ENCODE results near the gene CALML5. TPM values are rescaled to one million over a fixed set of nuclear protein-coding genes. Genes with fewer than 3 reads are reported as not detected.
"Not testable (repeated sequence)": the region's sequence is repeated elsewhere in the genome, so short reads cannot be mapped to it uniquely, and the experiment has no call there.

CALML5 gene
- total and polyA plus RNA-seq, 2 donors (not counting 1 experiment from before 2014, with no cell fraction given), result not detected

DNA sequence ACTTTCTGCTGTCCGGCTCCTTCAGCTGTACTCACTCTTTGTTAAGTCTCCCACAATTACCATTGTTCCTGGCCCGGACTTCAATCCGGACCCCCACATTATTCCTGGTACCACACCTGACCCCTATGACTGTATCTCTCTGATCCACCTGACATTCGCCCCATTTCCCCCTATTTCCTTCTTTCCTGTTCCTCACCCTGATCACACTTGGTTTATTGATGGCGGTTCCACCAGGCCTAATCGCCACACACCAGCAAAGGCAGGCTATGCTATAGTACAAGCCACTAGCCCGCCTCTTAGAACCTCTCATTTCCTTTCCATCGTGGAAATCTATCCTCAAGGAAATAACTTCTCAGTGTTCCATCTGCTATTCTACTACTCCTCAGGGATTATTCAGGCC lies 24.3 kb downstream of the CALML5 start:
- not testable (repeated sequence) for H3K4me3 ChIP-seq (replicated peaks in 1 of 4; ENCODE audit: control extremely low read depth in 1 of 4, insufficient read depth in 1 of 4, low read depth in 3 of 4, low read length in 4 of 4); H3K36me3 ChIP-seq (ENCODE audit: control insufficient read depth, insufficient read depth, low read length); H3K9me3 ChIP-seq (ENCODE audit: control insufficient read depth, insufficient read depth, low read depth, low read length); H3K79me2 ChIP-seq (ENCODE audit: control insufficient read depth, insufficient read depth, low read length); H2AFZ ChIP-seq (ENCODE audit: low read length); H3K4me1 ChIP-seq (ENCODE audit: control insufficient read depth, extremely low read depth, insufficient read depth, low read length); H3K4me2 ChIP-seq (ENCODE audit: extremely low read depth, insufficient read depth, low read length); DNase-seq (ENCODE audit: low read depth in 2 of 2); H3K27me3 ChIP-seq (ENCODE audit: control insufficient read depth, insufficient read depth, low read length); H4K20me1 ChIP-seq (ENCODE audit: control insufficient read depth, extremely low read depth, insufficient read depth, low read length); H3K9ac ChIP-seq (ENCODE audit: insufficient read depth, low read length); H3K27ac ChIP-seq (ENCODE audit: insufficient read depth, low read length)

DNA sequence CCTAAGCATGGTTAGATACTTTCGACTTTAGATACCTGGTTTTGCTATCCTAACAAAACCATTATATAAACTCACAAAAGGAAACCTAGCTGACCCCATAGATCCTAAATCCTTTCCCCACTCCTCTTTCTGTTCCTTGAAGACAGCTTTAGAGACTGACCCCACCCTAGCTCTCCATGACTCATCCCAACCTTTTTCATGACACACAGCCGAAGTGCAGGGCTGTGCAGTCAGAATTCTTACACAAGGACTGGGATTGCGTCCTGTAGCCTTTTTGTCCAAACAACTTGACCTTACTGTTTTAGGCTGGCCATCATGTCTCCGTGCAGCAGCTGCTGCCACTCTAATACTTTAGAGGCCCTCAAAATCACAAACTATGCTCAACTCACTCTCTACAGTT lies 24.7 kb downstream of the CALML5 start:
- H3K36me3 ChIP-seq (ENCODE audit: control insufficient read depth, insufficient read depth, low read length); H3K27me3 ChIP-seq (ENCODE audit: control insufficient read depth, insufficient read depth, low read length); H2AFZ ChIP-seq (ENCODE audit: low read length); H3K9me3 ChIP-seq (ENCODE audit: control insufficient read depth, insufficient read depth, low read depth, low read length); H3K4me2 ChIP-seq (ENCODE audit: extremely low read depth, insufficient read depth, low read length); H3K4me1 ChIP-seq (ENCODE audit: control insufficient read depth, extremely low read depth, insufficient read depth, low read length); H3K79me2 ChIP-seq (ENCODE audit: control insufficient read depth, insufficient read depth, low read length); H3K4me3 ChIP-seq (replicated peaks in 1 of 4; ENCODE audit: control extremely low read depth in 1 of 4, insufficient read depth in 1 of 4, low read depth in 3 of 4, low read length in 4 of 4); H3K27ac ChIP-seq (ENCODE audit: insufficient read depth, low read length); H4K20me1 ChIP-seq (ENCODE audit: control insufficient read depth, extremely low read depth, insufficient read depth, low read length); H3K9ac ChIP-seq (ENCODE audit: insufficient read depth, low read length): not testable (repeated sequence)
- DNase-seq (ENCODE audit: low read depth in 2 of 2), result peak; percentile 20 to 71

DNA sequence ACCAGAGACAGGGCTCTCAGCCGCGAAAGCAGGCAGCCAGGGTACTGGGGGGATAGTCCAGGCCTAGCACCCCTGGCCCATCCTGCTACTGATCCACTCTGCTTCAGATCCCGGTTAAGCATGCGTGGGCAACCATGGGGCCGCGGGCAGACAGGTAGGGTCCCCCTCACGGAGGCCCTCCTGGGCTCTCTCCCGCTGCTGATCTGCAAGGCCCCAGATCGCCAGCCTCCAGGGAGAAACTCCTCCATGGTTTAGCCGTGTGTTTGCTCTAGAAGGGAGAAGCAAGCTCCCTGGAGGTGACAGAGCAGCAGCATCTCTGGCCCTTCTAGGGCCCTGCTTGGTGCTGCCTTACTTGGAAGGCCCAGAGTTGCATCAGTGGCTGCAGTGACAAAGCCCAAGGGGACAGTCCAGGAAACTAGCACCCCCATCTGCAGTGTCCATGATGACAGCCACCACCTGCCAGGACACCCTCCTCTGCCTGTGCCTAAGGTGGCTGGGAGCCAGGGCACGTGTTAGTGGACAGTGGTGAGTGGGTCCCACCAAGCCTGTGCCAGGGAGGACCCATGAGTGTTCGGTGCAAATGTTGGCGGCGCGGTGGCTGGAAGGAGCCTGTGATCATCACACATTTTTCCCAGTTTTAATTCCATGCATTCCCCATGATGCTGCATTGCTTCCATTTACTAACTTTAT lies 29.2 kb downstream of the CALML5 start:
- H3K9me3 ChIP-seq (ENCODE audit: control insufficient read depth, insufficient read depth, low read depth, low read length), result no peaks in the 10 kb centered on the region
- H3K36me3 ChIP-seq (ENCODE audit: control insufficient read depth, insufficient read depth, low read length), result no peaks in the 10 kb centered on the region
- no peak for TF ChIP-seq EZH2 (IDR thresholded peaks at IDR 0.05; ENCODE audit: low read length, missing control alignments)
- TF ChIP-seq, protein P1, sequence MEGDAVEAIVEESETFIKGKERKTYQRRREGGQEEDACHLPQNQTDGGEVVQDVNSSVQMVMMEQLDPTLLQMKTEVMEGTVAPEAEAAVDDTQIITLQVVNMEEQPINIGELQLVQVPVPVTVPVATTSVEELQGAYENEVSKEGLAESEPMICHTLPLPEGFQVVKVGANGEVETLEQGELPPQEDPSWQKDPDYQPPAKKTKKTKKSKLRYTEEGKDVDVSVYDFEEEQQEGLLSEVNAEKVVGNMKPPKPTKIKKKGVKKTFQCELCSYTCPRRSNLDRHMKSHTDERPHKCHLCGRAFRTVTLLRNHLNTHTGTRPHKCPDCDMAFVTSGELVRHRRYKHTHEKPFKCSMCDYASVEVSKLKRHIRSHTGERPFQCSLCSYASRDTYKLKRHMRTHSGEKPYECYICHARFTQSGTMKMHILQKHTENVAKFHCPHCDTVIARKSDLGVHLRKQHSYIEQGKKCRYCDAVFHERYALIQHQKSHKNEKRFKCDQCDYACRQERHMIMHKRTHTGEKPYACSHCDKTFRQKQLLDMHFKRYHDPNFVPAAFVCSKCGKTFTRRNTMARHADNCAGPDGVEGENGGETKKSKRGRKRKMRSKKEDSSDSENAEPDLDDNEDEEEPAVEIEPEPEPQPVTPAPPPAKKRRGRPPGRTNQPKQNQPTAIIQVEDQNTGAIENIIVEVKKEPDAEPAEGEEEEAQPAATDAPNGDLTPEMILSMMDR (conservative IDR thresholded peaks at IDR 0.05 in 1 of 2, IDR thresholded peaks at IDR 0.05 in 1 of 2; ENCODE audit: low read depth in 1 of 2, low read length in 2 of 2), result no peak
- H3K79me2 ChIP-seq (ENCODE audit: control insufficient read depth, insufficient read depth, low read length), result no peaks in the 10 kb centered on the region
- no peaks in the 10 kb centered on the region for H3K27me3 ChIP-seq (ENCODE audit: control insufficient read depth, insufficient read depth, low read length)
- H4K20me1 ChIP-seq (ENCODE audit: control insufficient read depth, extremely low read depth, insufficient read depth, low read length), result no peaks in the 10 kb centered on the region
- no peak overlapping the region for H3K4me3 ChIP-seq (replicated peaks in 1 of 4; ENCODE audit: control extremely low read depth in 1 of 4, insufficient read depth in 1 of 4, low read depth in 3 of 4, low read length in 4 of 4)
- H3K9ac ChIP-seq (ENCODE audit: insufficient read depth, low read length), result no peak overlapping the region
- DNase-seq (ENCODE audit: low read depth in 2 of 2), result no peak
- H3K4me1 ChIP-seq (ENCODE audit: control insufficient read depth, extremely low read depth, insufficient read depth, low read length), result no peaks in the 10 kb centered on the region
- no peak overlapping the region for H2AFZ ChIP-seq (ENCODE audit: low read length)
- no peak overlapping the region for H3K27ac ChIP-seq (ENCODE audit: insufficient read depth, low read length)
- no peak overlapping the region for H3K4me2 ChIP-seq (ENCODE audit: extremely low read depth, insufficient read depth, low read length)

GRCh38 chr10:5469353-5470061 lies 29.9 kb downstream of the CALML5 start:
- Histone ChIP-seq H4K20me1 (ENCODE audit: control insufficient read depth, extremely low read depth, insufficient read depth, low read length) (no peaks in the 10 kb centered on the region), H3K9ac (ENCODE audit: insufficient read depth, low read length) (no peak overlapping the region), H3K4me3 (replicated peaks in 1 of 4; ENCODE audit: control extremely low read depth in 1 of 4, insufficient read depth in 1 of 4, low read depth in 3 of 4, low read length in 4 of 4) (no peak overlapping the region), H3K27ac (ENCODE audit: insufficient read depth, low read length) (no peak overlapping the region), H3K9me3 (ENCODE audit: control insufficient read depth, insufficient read depth, low read depth, low read length) (no peaks in the 10 kb centered on the region), H3K36me3 (ENCODE audit: control insufficient read depth, insufficient read depth, low read length) (no peaks in the 10 kb centered on the region), H2AFZ (ENCODE audit: low read length) (no peak overlapping the region), H3K79me2 (ENCODE audit: control insufficient read depth, insufficient read depth, low read length) (no peaks in the 10 kb centered on the region), H3K27me3 (ENCODE audit: control insufficient read depth, insufficient read depth, low read length) (no peaks in the 10 kb centered on the region), H3K4me2 (ENCODE audit: extremely low read depth, insufficient read depth, low read length) (no peak overlapping the region), H3K4me1 (ENCODE audit: control insufficient read depth, extremely low read depth, insufficient read depth, low read length) (no peaks in the 10 kb centered on the region)
- DNase-seq (ENCODE audit: low read depth in 2 of 2), result no peak
- TF ChIP-seq, protein P1 (conservative IDR thresholded peaks at IDR 0.05 in 1 of 2, IDR thresholded peaks at IDR 0.05 in 1 of 2; ENCODE audit: low read depth in 1 of 2, low read length in 2 of 2), result no peak
- no peak for TF ChIP-seq EZH2 (IDR thresholded peaks at IDR 0.05; ENCODE audit: low read length, missing control alignments)
